NOMO-1 treated with DMSO at 0.1 percent for 48 hours (cell line): Measurements from ENCODE around the gene CXCL16.

Source experiments
- DNase-seq: peaks from one replicate; lab custom pipeline; 2025; ENCODE audit not compliant: unreplicated experiment; lab: John Stamatoyannopoulos, UW

Gene CXCL16, protein sequence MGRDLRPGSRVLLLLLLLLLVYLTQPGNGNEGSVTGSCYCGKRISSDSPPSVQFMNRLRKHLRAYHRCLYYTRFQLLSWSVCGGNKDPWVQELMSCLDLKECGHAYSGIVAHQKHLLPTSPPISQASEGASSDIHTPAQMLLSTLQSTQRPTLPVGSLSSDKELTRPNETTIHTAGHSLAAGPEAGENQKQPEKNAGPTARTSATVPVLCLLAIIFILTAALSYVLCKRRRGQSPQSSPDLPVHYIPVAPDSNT

DNA sequence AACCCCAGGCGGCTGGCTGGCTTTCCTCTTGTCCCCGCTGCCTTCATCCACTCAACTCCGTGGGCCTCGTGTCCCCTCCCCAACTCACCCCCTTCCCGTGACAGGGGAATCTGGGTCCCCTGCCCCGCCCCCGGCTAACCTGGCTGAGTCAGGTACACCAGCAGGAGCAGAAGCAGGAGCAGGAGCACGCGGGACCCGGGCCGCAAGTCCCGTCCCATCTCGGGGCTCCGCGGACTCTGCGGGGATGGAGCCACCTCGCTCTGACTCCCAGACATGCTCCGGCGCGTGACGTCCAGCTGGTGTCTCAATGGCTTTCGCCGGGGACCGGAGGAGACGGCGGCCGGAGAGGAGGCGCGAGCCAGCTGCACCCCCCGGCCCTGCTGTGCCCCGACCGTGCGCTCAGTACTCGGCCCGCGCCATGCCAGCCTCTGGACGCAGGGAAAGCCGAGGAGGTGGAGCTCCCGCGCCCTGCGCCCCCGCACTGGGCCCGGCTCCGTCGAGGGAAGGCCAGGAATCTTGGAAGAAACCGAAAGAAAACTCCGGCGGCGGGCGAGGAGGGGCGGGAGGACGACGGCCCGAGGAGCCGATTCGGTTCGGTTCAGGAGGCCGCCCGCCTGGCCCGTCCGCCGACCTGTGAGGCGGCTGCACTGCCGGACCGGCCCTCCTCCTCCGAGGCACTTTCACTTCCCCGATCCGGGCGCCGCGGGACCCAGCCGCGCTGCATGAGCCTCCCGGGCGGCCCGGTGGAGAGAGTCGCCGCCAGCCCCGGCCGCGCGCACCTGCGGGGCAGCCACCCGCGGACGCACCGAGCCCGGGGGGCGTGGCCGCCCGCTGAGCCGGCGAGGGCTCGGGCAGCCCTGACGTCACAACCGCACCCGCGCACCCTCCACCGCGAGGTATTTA, at the start of gene CXCL16, which contains the start of gene ZMYND15:
Gene CXCL16, minus strand, starts transcription at position 807 of the 903 bp plus-strand sequence. Its CDS starts 589 bp downstream, at position 218.
Gene ZMYND15, plus strand, starts transcription at position 712 of the 903 bp plus-strand sequence. CDS start 716 bp downstream, outside the sequence.
- DNase-seq = peak; percentile 41

DNA sequence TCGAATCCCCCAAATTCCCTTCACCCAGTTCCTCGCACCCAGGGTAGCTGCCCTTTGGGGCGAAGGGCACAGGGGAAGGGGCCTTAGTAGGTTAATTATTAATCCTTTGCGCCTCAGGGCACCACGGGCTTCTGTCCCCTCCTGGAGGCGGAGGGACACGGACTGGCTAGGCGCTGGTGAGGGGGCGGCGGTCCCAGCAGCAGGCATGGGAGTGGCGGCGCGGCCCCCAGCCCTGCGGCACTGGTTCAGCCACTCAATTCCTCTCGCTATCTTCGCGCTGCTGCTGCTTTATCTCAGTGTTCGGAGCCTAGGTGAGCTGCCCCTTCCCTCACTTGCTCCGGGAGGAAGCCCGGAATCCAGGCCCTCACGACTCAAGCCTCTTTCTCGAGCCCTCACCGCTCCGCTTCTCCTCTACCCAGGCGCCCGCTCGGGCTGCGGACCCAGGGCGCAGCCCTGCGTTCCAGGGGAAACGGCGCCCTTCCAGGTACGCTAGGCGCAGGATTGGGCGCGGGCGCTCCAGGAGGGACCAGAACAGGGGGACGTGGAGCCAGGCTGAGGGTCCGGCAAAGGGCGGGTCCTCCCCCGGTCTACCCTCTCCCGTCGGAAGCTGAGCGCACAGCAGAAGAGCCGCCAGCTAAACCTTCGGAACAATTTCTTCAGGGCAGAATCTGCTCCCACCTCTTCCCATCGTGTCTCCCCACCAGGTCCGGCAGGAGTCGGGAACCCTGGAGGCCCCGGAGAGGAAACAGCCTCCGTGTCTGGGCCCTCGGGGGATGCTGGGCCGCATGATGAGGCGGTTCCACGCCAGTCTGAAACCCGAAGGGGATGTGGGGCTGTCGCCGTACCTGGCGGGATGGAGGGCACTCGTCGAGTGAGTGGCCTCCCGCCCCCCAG, 49.3 kb upstream of the CXCL16 start, which contains the start of gene GLTPD2:
Gene GLTPD2, plus strand, starts transcription at position 158 of the 894 bp plus-strand sequence. Its CDS starts 48 bp downstream, at position 206.
- no peak for DNase-seq

DNA sequence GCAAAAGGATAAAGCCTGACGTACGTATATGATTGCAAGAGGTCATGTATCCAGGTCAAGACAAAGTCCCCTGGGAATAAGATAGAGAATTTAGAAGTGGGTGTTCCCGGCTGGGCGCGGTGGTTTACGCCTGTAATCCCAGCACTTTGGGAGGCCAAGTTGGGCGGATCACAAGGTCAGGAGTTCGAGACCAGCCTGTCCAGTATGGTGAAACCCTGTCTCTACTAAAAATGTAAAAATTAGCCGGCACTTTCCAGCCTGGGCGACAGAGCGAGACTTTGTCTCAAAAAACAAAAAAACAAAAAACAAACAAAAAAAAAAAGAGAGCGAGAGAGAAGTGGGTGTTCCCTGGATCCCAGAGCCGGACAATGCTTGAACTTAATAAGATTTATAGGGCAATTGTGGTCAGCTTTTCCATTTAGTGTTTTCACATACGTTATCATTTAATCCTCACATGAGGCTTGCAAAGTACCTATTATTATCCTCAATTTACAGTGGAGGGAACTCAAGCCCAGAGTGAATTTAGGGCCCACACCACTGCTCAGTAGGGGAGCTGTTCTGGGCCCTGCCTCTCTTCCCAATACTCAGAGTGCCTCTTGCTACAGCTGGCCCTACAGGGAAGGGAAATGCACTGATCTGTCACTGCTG, 48.6 kb upstream of the CXCL16 start:
- no peak for DNase-seq

DNA sequence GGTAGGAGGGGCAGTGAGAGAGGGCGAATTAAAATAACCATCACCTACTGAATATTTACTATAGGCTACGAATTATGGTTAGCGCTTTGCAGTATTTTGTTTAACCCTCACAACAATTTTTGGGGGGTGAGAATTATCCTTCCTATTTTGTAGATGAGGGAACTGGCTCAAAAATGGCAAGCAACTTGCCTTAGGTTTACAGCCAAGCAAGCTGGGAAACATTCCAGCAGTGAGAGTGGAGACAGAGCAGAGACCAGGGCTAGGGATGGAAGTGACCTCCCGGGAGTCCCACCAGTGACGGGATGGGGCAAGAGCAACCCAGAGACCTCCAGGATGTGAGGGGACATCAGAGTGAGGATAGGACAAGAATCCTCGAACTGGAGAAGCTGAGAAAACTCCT, 46.8 kb upstream of the CXCL16 start:
- DNase-seq = no peak

DNA sequence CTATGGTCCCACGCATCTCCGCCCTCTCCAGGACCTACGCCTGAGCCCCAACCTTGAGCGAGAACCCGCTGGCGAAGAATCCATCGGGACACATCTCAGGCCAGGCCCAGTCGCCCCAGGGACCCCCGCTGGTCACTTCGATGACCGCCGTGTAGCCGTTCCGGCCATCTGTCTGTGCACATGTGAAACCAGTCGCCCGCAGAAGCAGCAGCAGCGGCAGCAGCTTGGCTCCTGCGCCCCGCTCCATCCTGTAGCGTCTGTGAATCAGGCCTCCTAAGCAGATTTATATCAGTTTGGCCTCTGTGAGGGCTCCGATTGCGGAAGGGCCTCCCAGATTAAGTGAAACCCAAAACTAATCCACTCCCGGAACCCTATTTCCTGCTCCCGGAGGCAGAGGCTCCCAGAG, 46.4 kb upstream of the CXCL16 start, which contains the start of gene VMO1:
Gene VMO1, minus strand, starts transcription at position 259 of the 406 bp plus-strand sequence. Its CDS starts 12 bp downstream, at position 247.
- DNase-seq = no peak

DNA sequence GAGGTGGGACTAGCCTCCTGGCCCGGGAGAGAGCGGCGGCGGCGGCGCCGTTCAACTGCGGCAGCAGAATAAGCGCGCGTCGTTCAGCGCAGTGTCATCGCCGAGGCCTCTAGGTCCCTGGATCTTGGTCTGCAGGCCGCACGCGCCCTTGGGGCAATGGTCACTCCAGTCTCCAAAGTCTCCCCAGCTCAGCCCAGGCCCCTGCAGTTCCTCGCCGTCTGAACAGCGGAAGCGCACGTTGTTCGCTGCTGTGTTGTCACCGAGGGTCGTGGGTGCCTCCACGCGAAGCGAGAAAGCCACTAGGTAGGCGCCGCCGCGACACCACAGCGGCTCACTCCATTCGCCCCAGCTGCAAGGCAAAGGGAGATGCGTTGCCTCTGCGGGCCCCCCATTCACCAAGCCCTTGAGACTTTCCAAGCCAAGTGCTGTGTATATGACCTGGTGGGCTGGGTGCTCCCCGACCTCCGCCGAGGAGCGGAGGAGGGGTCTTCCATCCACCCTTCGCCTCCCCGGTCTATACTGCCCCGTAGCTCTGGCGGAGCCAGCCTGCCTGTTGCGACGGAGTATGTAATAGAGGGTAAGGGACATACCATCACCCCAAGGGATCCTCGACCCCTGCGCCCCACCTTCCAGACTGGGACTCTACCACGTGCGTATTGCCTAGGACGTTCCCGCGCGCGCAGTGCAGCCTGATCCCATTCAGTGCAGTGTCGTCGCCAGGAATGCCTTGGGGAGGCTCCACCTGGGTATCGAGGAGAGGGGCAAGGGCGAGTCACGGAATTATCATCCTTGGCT, 45.8 kb upstream of the CXCL16 start:
- DNase-seq = no peak

DNA sequence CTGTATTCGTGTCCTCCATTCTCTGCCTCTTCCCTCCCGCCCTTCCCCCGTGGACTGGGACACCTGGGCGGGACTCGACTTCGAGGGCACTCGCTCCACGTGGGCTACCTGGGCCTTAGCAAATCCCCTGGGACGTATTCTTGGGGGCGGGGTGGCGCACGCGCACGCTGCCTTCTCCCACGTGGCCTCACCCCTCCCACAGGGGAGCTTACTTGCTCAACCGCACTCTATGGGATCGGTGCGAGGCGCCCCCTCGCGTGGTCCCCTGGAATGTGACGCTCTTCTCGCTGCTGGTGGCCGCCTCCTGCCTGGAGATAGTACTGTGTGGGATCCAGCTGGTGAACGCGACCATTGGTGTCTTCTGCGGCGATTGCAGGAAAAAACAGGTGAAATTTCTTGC, 42.9 kb upstream of the CXCL16 start:
- peak; percentile 15 for DNase-seq

DNA sequence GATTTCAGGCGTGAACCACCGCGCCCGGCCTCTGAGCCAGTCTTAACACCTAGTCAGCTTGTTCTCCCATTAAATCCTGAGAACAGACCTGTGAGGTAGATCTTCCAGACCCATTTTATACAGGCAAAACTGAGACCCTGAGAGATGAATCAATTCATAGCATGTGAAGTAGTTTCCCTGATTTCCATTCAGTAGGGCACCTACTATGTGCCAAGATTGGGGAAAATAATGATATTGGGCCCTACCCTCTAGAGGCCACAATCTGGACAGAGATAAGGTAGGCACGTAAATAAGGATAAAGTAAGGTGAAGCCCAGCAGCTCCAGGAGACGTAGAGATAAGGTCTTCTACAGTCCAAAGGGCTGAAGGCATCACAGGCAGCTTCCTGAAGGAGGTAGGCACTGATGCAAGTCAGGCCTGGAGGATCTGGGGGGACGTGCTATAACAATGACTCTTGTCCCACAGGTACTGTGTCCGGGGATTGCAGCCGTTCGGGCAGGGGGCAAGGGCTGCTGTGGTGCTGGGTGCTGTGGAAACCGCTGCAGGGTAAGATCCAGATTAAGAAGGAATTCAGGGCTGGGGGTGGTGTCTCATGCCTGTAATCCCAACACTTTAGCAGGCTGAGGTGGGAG, 40.7 kb upstream of the CXCL16 start:
- DNase-seq = no peak

DNA sequence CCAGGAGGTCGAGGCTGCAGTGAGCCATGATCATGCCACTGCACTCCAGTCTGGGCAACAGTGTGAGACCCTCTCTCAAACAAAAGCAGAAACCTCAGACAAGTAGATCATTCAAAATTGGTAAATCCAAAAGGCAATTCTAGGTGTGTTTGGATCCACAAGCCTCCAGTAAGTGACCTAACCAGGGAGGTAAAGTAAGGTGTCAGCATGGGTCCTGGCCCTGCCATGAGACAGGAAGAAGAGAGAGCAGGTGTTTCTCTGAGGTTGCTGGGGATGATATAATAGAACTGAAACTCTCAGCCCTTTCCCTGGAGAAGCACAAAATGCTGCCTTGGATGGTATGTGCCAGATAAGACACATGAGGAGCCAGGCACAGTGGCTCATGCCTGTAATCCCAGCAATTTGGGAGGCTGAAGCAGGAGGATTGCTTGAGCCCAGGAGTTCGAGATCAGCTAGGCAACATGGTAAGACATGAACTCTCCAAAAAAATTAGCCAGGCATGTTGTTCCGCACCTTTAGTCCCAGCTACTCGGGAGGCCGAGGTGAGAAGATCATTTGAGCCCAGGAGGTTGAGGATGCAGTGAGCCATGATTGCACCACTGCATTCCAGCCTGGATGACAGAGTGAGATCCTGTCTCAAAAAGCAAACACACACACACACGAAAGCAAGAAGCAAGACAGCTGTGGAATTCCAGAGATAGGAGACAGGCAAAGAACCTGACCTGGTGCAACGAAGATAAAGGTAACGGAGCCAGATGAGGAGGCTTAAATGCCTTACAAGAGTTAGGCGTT, 38.4 kb upstream of the CXCL16 start:
- DNase-seq = no peak

DNA sequence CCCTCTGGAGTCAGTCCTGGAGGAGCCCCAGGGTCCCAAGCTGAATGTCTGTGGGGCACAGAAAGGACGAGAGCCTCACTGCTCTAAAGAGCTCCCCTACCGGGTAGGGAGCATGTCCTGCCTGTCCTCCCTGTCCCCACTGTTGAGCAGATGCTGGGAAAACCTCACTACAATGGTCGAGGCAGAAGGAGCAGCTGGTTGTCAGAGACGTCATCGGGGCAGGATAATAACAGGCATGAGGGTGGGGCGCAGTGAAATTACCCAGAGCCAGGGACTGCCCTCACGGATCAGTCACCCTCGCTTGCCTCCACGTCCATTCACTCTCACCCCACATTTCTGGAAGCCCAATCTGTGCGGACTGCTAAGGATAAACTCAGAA, 32.5 kb upstream of the CXCL16 start:
- DNase-seq = no peak

DNA sequence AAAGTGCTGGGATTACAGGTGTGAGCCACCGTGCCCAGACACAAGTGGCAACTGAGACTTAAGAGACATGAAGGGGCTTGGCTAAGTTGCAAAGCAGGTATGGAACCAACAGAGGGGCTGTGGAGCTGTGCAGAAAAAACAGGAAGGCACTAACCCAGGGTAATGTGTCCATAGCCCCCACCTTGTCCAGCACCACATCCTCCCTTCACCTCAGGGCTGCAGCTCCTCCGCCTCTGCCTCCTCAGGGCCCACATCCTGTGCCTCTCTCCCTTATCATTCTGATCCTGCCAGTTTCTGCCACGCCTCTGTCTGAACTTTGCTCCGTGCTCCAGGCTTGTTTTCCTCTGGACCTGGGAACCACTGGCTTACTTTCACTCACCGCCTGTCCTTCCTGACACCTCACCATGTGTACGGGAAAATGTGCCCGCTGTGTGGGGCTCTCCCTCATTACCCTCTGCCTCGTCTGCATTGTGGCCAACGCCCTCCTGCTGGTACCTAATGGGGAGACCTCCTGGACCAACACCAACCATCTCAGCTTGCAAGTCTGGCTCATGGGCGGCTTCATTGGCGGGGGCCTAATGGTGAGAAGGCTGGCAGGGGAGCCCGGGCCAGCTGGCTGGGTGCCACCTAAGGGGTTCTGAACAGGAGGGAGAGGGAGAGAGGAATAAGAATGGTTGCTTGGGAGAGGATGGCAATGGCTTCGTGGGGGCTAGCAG, 31.9 kb upstream of the CXCL16 start, which contains the start of gene TM4SF5:
Gene TM4SF5, plus strand, starts transcription at position 368 of the 716 bp plus-strand sequence. Its CDS starts 37 bp downstream, at position 405.
- no peak for DNase-seq

DNA sequence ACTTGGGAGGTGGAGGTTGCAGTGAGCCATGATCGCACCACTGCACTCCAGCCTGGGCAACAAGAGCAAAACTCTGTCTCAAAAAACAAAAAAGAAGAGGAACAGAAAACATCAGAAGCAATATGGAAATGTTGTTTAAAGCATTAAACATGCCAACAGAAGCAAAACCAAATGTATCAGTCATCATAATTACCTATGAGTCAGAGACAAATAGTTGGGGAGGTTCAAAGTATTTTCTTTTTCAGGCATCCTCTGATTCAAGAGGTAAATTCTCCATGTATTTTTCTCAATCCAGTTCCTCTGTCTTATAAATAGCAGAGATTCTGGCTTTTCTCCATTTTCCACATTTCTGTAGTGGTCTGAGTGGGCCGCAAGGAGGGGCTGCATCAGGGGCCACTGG, 29.9 kb upstream of the CXCL16 start:
- DNase-seq = no peak

DNA sequence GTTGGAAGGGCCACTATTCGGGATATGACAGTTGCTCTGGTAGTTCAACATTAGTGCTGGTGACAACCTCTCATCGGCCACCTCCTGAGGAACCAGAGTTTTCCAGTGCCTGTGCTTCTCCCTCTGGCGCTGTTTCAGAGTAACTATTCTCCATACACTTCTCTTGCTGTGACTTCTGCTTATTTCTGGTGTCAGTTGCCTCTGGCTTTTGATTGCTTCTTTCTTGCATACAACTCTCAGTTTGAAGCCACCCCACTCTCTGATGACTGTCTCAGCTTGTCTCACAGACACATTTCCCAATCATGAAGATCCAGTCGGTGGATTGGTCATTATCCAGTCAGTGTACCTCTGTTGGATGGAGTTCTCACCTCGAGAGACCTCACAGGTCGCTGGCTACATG, 28.6 kb upstream of the CXCL16 start:
- peak; percentile 55 for DNase-seq

DNA sequence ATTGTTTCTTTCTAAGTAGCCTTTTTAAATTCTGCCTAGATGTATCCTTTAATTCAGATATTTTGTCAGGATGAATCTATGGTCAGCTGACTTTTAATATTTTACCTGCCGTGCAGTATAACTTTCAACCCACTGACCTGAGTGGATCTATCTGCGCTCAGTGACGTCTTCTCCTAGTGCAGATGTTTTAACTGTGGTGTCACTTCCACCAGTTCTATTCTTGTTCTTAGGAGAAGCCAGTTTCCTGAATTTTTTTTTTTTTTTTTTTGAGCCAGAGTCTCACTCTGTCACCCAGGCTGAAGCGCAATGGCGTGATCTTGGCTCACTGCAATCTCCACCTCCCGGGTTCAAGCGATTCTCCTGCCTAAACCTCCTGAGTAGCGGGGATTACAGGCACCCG, 27.0 kb upstream of the CXCL16 start:
- DNase-seq = no peak

DNA sequence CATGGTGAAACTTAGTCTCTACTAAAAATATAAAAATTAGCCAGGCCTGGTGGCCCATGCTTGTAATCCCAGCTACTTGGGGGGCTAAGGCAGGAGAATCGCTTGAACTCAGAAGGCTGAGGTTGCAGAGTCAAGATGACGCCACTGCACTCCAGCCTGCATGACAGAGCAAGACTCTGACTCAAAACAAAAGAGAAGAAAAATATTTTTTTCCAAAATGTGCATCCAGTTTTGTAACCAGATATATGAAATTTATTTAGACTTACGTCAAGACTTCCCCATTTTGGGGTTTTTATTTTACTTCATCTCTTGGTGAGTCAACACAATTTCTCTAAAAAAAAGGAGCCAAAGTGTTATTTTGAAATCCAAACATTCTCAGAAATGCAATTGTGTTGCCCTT, 26.5 kb upstream of the CXCL16 start:
- DNase-seq = peak; percentile 80

DNA sequence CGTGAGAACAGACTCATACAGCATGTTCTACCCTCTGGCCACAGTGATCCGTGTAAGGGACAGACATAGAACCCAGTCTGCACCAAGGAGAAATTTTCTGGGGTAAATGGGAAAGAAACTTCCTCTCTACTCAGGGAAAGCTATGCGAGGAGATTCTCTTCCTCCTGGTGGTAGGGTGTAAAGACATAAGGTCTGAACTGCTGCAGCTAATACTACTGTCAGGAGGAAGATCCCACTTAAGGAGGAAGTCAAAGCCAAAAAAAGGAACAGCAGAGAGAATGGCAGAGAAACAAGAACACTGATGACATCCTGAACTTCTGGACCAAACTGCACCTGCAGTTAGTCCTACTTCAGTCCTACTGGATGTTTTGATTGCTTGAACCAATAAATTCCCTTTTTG, 24.9 kb upstream of the CXCL16 start:
- peak; percentile 76 for DNase-seq

DNA sequence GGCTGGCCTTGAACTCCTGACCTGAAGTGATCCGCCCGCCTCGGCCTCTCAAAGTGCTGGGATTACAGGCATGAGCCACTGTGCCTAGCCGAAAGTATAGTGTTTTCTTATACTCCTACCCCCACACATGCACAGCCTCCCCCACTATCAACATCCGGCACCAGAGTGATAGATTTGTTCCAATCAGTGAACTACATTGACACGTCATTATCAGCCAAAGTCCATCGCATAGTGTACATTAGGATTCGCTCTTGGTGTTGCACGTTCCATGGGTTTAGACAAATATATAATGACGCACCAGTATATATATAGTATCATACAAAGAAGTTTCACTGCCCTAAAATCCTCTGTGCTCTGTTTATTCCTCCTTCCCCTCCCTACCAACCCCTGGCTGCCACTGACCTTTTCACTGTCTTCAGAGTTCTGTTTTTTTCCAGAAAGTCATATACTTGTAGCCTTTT, 20.1 kb upstream of the CXCL16 start:
- peak; percentile 60 for DNase-seq
